ENCODE results near the gene CNGB1.

CNGB1 gene

GRCh38 chr16:57953857-57954256, 17.1 kb downstream of the CNGB1 start:
- Histone ChIP-seq H3K36me3 (ENCODE audit: low read depth) (no peaks in the 10 kb centered on the region), H3K27me3 (ENCODE audit: insufficient read depth, poor library complexity, severe bottlenecking) (no peaks in the 10 kb centered on the region), H3K27ac (ENCODE audit: poor library complexity, severe bottlenecking) (no peak overlapping the region), H3K4me3 (ENCODE audit: severe bottlenecking) (no peak overlapping the region), H3K9me3 (ENCODE audit: severe bottlenecking) (no peaks in the 10 kb centered on the region), H3K4me1 (ENCODE audit: insufficient read depth, poor library complexity, severe bottlenecking) (no peaks in the 10 kb centered on the region)
- no peak for DNase-seq (ENCODE audit: low spot score)
- ATAC-seq (ENCODE audit: low read depth) = no peak
- no peak for TF ChIP-seq CTCF (IDR thresholded peaks at IDR 0.05; ENCODE audit: poor library complexity, severe bottlenecking)

GRCh38 chr16:57952909-57953308, 18.0 kb downstream of the CNGB1 start:
- H3K4me1 ChIP-seq (ENCODE audit: insufficient read depth, poor library complexity, severe bottlenecking) = no peaks in the 10 kb centered on the region
- ATAC-seq (ENCODE audit: low read depth) = no peak
- H3K9me3 ChIP-seq (ENCODE audit: severe bottlenecking) = no peaks in the 10 kb centered on the region
- DNase-seq (ENCODE audit: low spot score) = no peak
- TF ChIP-seq CTCF (IDR thresholded peaks at IDR 0.05; ENCODE audit: poor library complexity, severe bottlenecking) = no peak
- no peaks in the 10 kb centered on the region for H3K36me3 ChIP-seq (ENCODE audit: low read depth)
- no peak overlapping the region for H3K4me3 ChIP-seq (ENCODE audit: severe bottlenecking)
- no peak overlapping the region for H3K27ac ChIP-seq (ENCODE audit: poor library complexity, severe bottlenecking)
- H3K27me3 ChIP-seq (ENCODE audit: insufficient read depth, poor library complexity, severe bottlenecking) = no peaks in the 10 kb centered on the region

- no peak for TF ChIP-seq CTCF (IDR thresholded peaks at IDR 0.05; ENCODE audit: poor library complexity, severe bottlenecking)
- Histone ChIP-seq H3K27me3 (ENCODE audit: insufficient read depth, poor library complexity, severe bottlenecking) (no peaks in the 10 kb centered on the region), H3K36me3 (ENCODE audit: low read depth) (no peaks in the 10 kb centered on the region), H3K27ac (ENCODE audit: poor library complexity, severe bottlenecking) (no peak overlapping the region), H3K4me1 (ENCODE audit: insufficient read depth, poor library complexity, severe bottlenecking) (no peaks in the 10 kb centered on the region), H3K4me3 (ENCODE audit: severe bottlenecking) (no peak overlapping the region), H3K9me3 (ENCODE audit: severe bottlenecking) (no peaks in the 10 kb centered on the region)
- ATAC-seq (ENCODE audit: low read depth) (no peak), DNase-seq (ENCODE audit: low spot score) (no peak)
Observed at GRCh38 chr16:57951204-57951960, 19.5 kb downstream of the CNGB1 start.

GRCh38 chr16:57950382-57950781, 20.5 kb downstream of the CNGB1 start:
- no peak for ATAC-seq (ENCODE audit: low read depth)
- no peak for DNase-seq (ENCODE audit: low spot score)
- Histone ChIP-seq H3K36me3 (ENCODE audit: low read depth) (no peaks in the 10 kb centered on the region), H3K27me3 (ENCODE audit: insufficient read depth, poor library complexity, severe bottlenecking) (no peaks in the 10 kb centered on the region), H3K27ac (ENCODE audit: poor library complexity, severe bottlenecking) (no peak overlapping the region), H3K4me1 (ENCODE audit: insufficient read depth, poor library complexity, severe bottlenecking) (no peaks in the 10 kb centered on the region), H3K9me3 (ENCODE audit: severe bottlenecking) (no peaks in the 10 kb centered on the region), H3K4me3 (ENCODE audit: severe bottlenecking) (no peak overlapping the region)
- no peak for TF ChIP-seq CTCF (IDR thresholded peaks at IDR 0.05; ENCODE audit: poor library complexity, severe bottlenecking)

- Histone ChIP-seq H3K9me3 (ENCODE audit: severe bottlenecking) (no peaks in the 10 kb centered on the region), H3K4me3 (ENCODE audit: severe bottlenecking) (no peak overlapping the region), H3K4me1 (ENCODE audit: insufficient read depth, poor library complexity, severe bottlenecking) (no peaks in the 10 kb centered on the region), H3K36me3 (ENCODE audit: low read depth) (no peaks in the 10 kb centered on the region), H3K27me3 (ENCODE audit: insufficient read depth, poor library complexity, severe bottlenecking) (no peaks in the 10 kb centered on the region), H3K27ac (ENCODE audit: poor library complexity, severe bottlenecking) (no peak overlapping the region)
- ATAC-seq (ENCODE audit: low read depth) = no peak
- no peak for TF ChIP-seq CTCF (IDR thresholded peaks at IDR 0.05; ENCODE audit: poor library complexity, severe bottlenecking)
- DNase-seq (ENCODE audit: low spot score) = no peak
Observed at GRCh38 chr16:57949595-57950238, 21.2 kb downstream of the CNGB1 start.
